ENCODE measurements around the gene TMPRSS6. TPM values are rescaled to one million over a fixed set of nuclear protein-coding genes. Genes with fewer than 3 reads are reported as not detected.
A peak's percentile ranks its signal among the peaks of the same experiment; 100 is the strongest.

Gene TMPRSS6
- total and polyA plus RNA-seq, 2 of the 13 experiments (the other 11 are each of a cell fraction or from before 2014, with no cell fraction given) = 4.2 to 4.8 TPM

DNA sequence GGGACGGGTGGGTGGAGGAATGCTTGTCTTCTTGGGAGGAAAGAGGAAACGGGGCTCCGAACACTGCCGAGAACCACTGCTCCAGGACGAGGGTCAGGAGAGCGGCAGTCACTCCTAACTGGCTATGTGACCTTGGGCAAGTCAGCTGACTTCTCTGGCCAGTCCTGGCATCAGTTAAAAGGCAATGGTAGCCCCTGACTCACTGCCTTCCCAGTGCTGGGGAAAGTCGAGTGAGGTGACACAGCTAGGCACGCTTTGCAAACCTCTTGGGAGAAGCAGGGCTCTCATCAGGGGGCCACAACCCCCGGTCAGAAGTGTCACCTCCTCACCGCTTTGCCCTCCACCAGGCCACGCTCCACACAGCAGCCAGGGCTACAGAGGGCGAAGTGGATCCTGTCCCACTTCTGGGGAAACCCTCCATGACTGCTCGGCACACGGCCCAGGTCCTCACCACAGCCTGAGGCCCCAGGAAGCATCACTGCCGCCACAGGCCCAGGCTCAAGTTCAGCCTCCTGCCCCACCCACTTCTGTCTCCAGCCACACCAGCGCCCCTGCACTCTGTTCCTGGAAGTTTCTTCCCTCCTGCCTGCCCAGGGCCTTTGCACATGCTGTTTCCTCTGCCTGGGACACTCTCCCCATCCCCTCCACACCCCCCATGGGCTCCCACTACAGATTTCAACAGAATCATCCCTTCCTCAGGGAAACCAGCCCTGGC is 23.9 kb upstream of the TMPRSS6 start:
- H3K27me3 ChIP-seq (ENCODE audit: control insufficient read depth in 1 of 2, insufficient read depth in 2 of 2, low read length in 2 of 2) = peaks cover 7 to 29% of the 10 kb centered on the region in 2 experiments; a peak in 4 of 5 replicates
- no peaks in the 10 kb centered on the region for H3K36me3 ChIP-seq (replicated peaks in 1 of 2; ENCODE audit: control insufficient read depth in 1 of 2, insufficient read depth in 2 of 2, low read length in 2 of 2)
- H3K4me2 ChIP-seq (ENCODE audit: low read depth, low read length) = no peak overlapping the region
- no peak overlapping the region for H3K27ac ChIP-seq (ENCODE audit: extremely low read length, insufficient read depth, low read length)
- H3K79me2 ChIP-seq (ENCODE audit: insufficient read depth, low read length) = no peaks in the 10 kb centered on the region
- no peaks in the 10 kb centered on the region for H3K9me3 ChIP-seq (ENCODE audit: low read length)
- peak; percentile 61 for ATAC-seq
- 21% methylated on average over 10 of the region's 16 CpGs for WGBS (ENCODE audit: low lambda C conversion rate)
- H2AFZ ChIP-seq (ENCODE audit: low read length) = no peak overlapping the region
- no TSS peak for BruUV-seq (replicated peaks)
- no peak overlapping the region for H3K9ac ChIP-seq (ENCODE audit: insufficient read depth, low read depth, low read length)
- H4K20me1 ChIP-seq (ENCODE audit: insufficient read depth, low read length) = no peaks in the 10 kb centered on the region
- POLR2A ChIA-PET = no interaction called here
- no peak overlapping the region for H3K4me3 ChIP-seq (replicated peaks in 1 of 3; ENCODE audit: insufficient read depth in 1 of 3, low read depth in 2 of 3, low read length in 3 of 3)
- FAIRE-seq = no peak
- CTCF ChIA-PET (ENCODE audit: low intra/inter-chr PET ratio, low total read pairs) = no interaction called here
- 0 out of 2 replicates have a peak, but pooled peaks cover 9% of the 10 kb centered on the region for H3K4me1 ChIP-seq (ENCODE audit: insufficient read depth, low read length)
- in situ Hi-C loops (cut with HindIII; ENCODE audit: extremely low pct_ligation_motif_present, low pct_unique_long_range_greater_than_20kb) (no loop called here), intact Hi-C loops (cut with micrococcal nuclease; ENCODE audit: unreplicated experiment) (no loop called here)
- DNase-seq (ENCODE audit: low spot score) = peak; percentile 18
- TF ChIP-seq, protein P1, sequence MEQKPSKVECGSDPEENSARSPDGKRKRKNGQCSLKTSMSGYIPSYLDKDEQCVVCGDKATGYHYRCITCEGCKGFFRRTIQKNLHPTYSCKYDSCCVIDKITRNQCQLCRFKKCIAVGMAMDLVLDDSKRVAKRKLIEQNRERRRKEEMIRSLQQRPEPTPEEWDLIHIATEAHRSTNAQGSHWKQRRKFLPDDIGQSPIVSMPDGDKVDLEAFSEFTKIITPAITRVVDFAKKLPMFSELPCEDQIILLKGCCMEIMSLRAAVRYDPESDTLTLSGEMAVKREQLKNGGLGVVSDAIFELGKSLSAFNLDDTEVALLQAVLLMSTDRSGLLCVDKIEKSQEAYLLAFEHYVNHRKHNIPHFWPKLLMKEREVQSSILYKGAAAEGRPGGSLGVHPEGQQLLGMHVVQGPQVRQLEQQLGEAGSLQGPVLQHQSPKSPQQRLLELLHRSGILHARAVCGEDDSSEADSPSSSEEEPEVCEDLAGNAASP (CRISPR knock-in tag; IDR thresholded peaks at IDR 0.05; ENCODE audit: borderline replicate concordance) = no peak
- TF ChIP-seq ZNF326 (CRISPR knock-in tag; IDR thresholded peaks at IDR 0.05; ENCODE audit: borderline replicate concordance) = no peak
- 0 out of 2 replicates have a peak, but pooled peaks have one; percentile 9 for TF ChIP-seq FOSL2 (CRISPR knock-in tag; IDR thresholded peaks at IDR 0.05)
- TF ChIP-seq KDM5B (CRISPR knock-in tag; IDR thresholded peaks at IDR 0.05; ENCODE audit: borderline replicate concordance) = 0 out of 2 replicates have a peak, but pooled peaks have one; percentile 17
- peak; percentile 35 for TF ChIP-seq BCL6 (CRISPR knock-in tag; IDR thresholded peaks at IDR 0.05)

DNA sequence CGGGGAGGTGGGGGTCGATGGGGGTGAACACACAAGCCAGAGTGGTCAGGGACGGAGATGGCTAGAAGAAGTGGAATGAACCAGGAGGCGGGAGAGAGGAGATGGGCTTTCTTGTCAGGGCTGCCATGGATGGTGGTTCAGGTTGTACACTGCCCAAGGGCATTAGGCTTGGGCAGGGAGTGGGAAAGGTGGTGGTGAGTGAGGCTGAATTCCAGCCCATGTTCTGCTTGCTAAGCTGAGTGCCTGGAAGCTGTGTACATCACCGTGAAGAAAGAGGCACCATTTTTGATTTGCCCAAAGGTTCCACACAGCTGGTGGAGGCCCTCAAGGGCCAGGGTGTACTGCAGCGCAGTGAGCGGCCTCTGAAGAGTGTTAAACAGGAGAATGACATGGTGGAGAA is 23.3 kb upstream of the TMPRSS6 start:
- FAIRE-seq (no peak), DNase-seq (ENCODE audit: low spot score) (no peak), ATAC-seq (no peak; the same call in 2 of the 3 replicates)
- no peaks in the 10 kb centered on the region for H3K36me3 ChIP-seq (replicated peaks in 1 of 2; ENCODE audit: control insufficient read depth in 1 of 2, insufficient read depth in 2 of 2, low read length in 2 of 2)
- WGBS (ENCODE audit: low lambda C conversion rate) = 22% methylated on average over 7 of the region's 7 CpGs
- H3K27ac ChIP-seq (ENCODE audit: extremely low read length, insufficient read depth, low read length) = no peak overlapping the region
- TF ChIP-seq ZNF333 (CRISPR knock-in tag; IDR thresholded peaks at IDR 0.05; ENCODE audit: borderline replicate concordance) (no peak), SETDB1 (CRISPR knock-in tag; IDR thresholded peaks at IDR 0.05; ENCODE audit: borderline replicate concordance) (no peak), PAX8 (CRISPR knock-in tag; IDR thresholded peaks at IDR 0.05; ENCODE audit: borderline replicate concordance) (no peak), ZSCAN22 (CRISPR knock-in tag; IDR thresholded peaks at IDR 0.05) (no peak), HNF4A (CRISPR knock-in tag; IDR thresholded peaks at IDR 0.05) (no peak), SALL1 (CRISPR knock-in tag; IDR thresholded peaks at IDR 0.05) (no peak), CAMTA2 (CRISPR knock-in tag; IDR thresholded peaks at IDR 0.05; ENCODE audit: borderline replicate concordance) (no peak)
- TF ChIP-seq, protein P2, sequence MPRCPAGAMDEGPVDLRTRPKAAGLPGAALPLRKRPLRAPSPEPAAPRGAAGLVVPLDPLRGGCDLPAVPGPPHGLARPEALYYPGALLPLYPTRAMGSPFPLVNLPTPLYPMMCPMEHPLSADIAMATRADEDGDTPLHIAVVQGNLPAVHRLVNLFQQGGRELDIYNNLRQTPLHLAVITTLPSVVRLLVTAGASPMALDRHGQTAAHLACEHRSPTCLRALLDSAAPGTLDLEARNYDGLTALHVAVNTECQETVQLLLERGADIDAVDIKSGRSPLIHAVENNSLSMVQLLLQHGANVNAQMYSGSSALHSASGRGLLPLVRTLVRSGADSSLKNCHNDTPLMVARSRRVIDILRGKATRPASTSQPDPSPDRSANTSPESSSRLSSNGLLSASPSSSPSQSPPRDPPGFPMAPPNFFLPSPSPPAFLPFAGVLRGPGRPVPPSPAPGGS (CRISPR knock-in tag; IDR thresholded peaks at IDR 0.05) = no peak
- TF ChIP-seq, protein P3, sequence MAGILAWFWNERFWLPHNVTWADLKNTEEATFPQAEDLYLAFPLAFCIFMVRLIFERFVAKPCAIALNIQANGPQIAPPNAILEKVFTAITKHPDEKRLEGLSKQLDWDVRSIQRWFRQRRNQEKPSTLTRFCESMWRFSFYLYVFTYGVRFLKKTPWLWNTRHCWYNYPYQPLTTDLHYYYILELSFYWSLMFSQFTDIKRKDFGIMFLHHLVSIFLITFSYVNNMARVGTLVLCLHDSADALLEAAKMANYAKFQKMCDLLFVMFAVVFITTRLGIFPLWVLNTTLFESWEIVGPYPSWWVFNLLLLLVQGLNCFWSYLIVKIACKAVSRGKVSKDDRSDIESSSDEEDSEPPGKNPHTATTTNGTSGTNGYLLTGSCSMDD (CRISPR knock-in tag; IDR thresholded peaks at IDR 0.05) = no peak
- no TSS peak for BruUV-seq (replicated peaks)
- 0 out of 2 replicates have a peak, but pooled peaks cover 9% of the 10 kb centered on the region for H3K4me1 ChIP-seq (ENCODE audit: insufficient read depth, low read length)
- intact Hi-C loops (cut with micrococcal nuclease; ENCODE audit: unreplicated experiment) (no loop called here), in situ Hi-C loops (cut with HindIII; ENCODE audit: extremely low pct_ligation_motif_present, low pct_unique_long_range_greater_than_20kb) (no loop called here)
- ChIA-PET POLR2A (no interaction called here), CTCF (ENCODE audit: low intra/inter-chr PET ratio, low total read pairs) (no interaction called here)
- no peaks in the 10 kb centered on the region for H3K79me2 ChIP-seq (ENCODE audit: insufficient read depth, low read length)
- H3K4me3 ChIP-seq (replicated peaks in 1 of 3; ENCODE audit: insufficient read depth in 1 of 3, low read depth in 2 of 3, low read length in 3 of 3) = no peak overlapping the region
- no peak overlapping the region for H2AFZ ChIP-seq (ENCODE audit: low read length)
- H3K4me2 ChIP-seq (ENCODE audit: low read depth, low read length) = no peak overlapping the region
- no peak overlapping the region for H3K9ac ChIP-seq (ENCODE audit: insufficient read depth, low read depth, low read length)
- H3K9me3 ChIP-seq (ENCODE audit: low read length) = no peaks in the 10 kb centered on the region
- peaks cover 5 to 24% of the 10 kb centered on the region in 2 experiments; a peak in 4 of 5 replicates for H3K27me3 ChIP-seq (ENCODE audit: control insufficient read depth in 1 of 2, insufficient read depth in 2 of 2, low read length in 2 of 2)
- no peaks in the 10 kb centered on the region for H4K20me1 ChIP-seq (ENCODE audit: insufficient read depth, low read length)
